Endothelial cell of umbilical vein (primary cell): ENCODE data around the gene ITM2B. TPM values are rescaled to one million over a fixed set of nuclear protein-coding genes. Genes with fewer than 3 reads are reported as not detected.

Experiments used
- BruUV-seq: library from RNA; stranded (reverse); fragments of 400-500 nt; replicated peaks from 2 replicates; lab custom pipeline; 2021; lab: Mats Ljungman, UMichigan
- CTCF ChIA-PET: fragments of 300-600, 350-600 bp; sonication (Branson Sonifier 250); formaldehyde crosslinking; loops from one replicate; lab custom pipeline; 2021; ENCODE audit warnings: antibody characterized with exemption, inconsistent platforms; lab: Charles Lee
- POLR2A ChIA-PET: fragments of 300-600, 350-600 bp; sonication (Branson Sonifier 250); formaldehyde crosslinking; loops from one replicate; lab custom pipeline; 2021; ENCODE audit warnings: antibody characterized with exemption, inconsistent platforms; lab: Charles Lee
- DNase-seq: peaks from one replicate; pipeline ENCODE4 v3.0.0-alpha.2; 2011; ENCODE audit warnings: low read depth, low spot score
- FAIRE-seq: peaks from 2 replicates; lab custom pipeline; 2011; peaks lifted over from hg19 to GRCh38; lab: Jason Lieb, UNC
- H2AFZ ChIP-seq: 2 replicates; pipeline ENCODE4 v1.6.0; 2012; ENCODE audit warnings: low read depth, low read length, control low read depth, inconsistent platforms
- H3K27ac ChIP-seq: 2 replicates; pipeline ENCODE4 v1.5.1; 2011; ENCODE audit warnings: low read depth, mild to moderate bottlenecking, control low read depth, low read length, moderate library complexity; ENCODE audit not compliant: insufficient read depth
- H3K27me3 ChIP-seq, 2 experiments: 2 replicates each; pipeline versions ENCODE4 v1.6.0 to v1.6.1; 2011; ENCODE audit warnings: low read length in 2 of 2, mixed read lengths in 1 of 2; ENCODE audit not compliant: control insufficient read depth in 2 of 2, insufficient read depth in 2 of 2
- H3K36me3 ChIP-seq, 2 experiments: 2 replicates in 1 of 2; 3 replicates in 1 of 2; pipeline ENCODE4 v1.5.1; 2011; ENCODE audit warnings: low read length in 2 of 2, mild to moderate bottlenecking in 1 of 2, moderate library complexity in 1 of 2; ENCODE audit not compliant: control insufficient read depth in 2 of 2, insufficient read depth in 2 of 2; ENCODE audit errors: extremely low read depth in 1 of 2
- H3K4me1 ChIP-seq: 3 replicates; pipeline ENCODE4 v1.5.1; 2011; ENCODE audit warnings: mild to moderate bottlenecking, low read length; ENCODE audit not compliant: control insufficient read depth, insufficient read depth; ENCODE audit errors: extremely low read depth
- H3K4me2 ChIP-seq: 2 replicates; pipeline ENCODE4 v1.6.1; 2011; ENCODE audit warnings: low read length, control low read depth, mixed read lengths; ENCODE audit not compliant: insufficient read depth
- H3K4me3 ChIP-seq, 3 experiments: fragments of 200-600 bp in 1 of 3; sonication (generic), shearing (Covaris generic) in 1 of 3; replicated peaks in 1 of 3; 2 replicates each; pipeline ENCODE4 v1.5.1; 2011 to 2016; ENCODE audit warnings: control low read depth in 3 of 3, low read length in 3 of 3, mild to moderate bottlenecking in 2 of 3, inconsistent platforms in 1 of 3, low read depth in 1 of 3, moderate library complexity in 1 of 3; ENCODE audit not compliant: insufficient read depth in 1 of 3
- H3K79me2 ChIP-seq: 2 replicates; pipeline ENCODE4 v1.6.0; 2012; ENCODE audit warnings: low read length, inconsistent platforms; ENCODE audit not compliant: control insufficient read depth, insufficient read depth
- H3K9ac ChIP-seq: replicated peaks from 2 replicates; pipeline ENCODE3; 2011; ENCODE audit warnings: low read length, control low read depth; ENCODE audit not compliant: insufficient read depth; ENCODE audit errors: extremely low read depth
- H3K9me1 ChIP-seq: replicated peaks from 3 replicates; pipeline ENCODE4 v1.6.0; 2011; ENCODE audit warnings: mild to moderate bottlenecking, low read length; ENCODE audit not compliant: control insufficient read depth, insufficient read depth; ENCODE audit errors: extremely low read depth
- H3K9me3 ChIP-seq: replicated peaks from 2 replicates; pipeline ENCODE4 v1.5.1; 2012; ENCODE audit warnings: low read length, inconsistent platforms; ENCODE audit not compliant: control insufficient read depth, insufficient read depth
- H4K20me1 ChIP-seq: replicated peaks from 2 replicates; pipeline ENCODE3; 2011; ENCODE audit warnings: mild to moderate bottlenecking, low read length; ENCODE audit not compliant: control insufficient read depth, insufficient read depth; ENCODE audit errors: extremely low read depth
- EZH2 ChIP-seq: IDR thresholded peaks from 2 replicates; pipeline ENCODE4 v1.6.1; 2012; ENCODE audit warnings: borderline replicate concordance, low read depth, mild to moderate bottlenecking, moderate library complexity, low read length, inconsistent platforms; ENCODE audit not compliant: severe bottlenecking
- FOS ChIP-seq: IDR thresholded peaks from 2 replicates; pipeline ENCODE4 v1.6.1; 2011; ENCODE audit warnings: mild to moderate bottlenecking, low read length, moderate library complexity, borderline replicate concordance; ENCODE audit not compliant: insufficient read depth
- GATA2 ChIP-seq: IDR thresholded peaks from 2 replicates; pipeline ENCODE4 v1.7.0; 2011; ENCODE audit warnings: low read depth, mild to moderate bottlenecking, moderate library complexity, mixed read lengths, low read length; ENCODE audit not compliant: insufficient read length, insufficient read depth
- JUN ChIP-seq: IDR thresholded peaks from 2 replicates; pipeline ENCODE4 v1.6.1; 2011; ENCODE audit warnings: borderline replicate concordance, low read depth; ENCODE audit not compliant: insufficient read length, insufficient read depth
- MYC ChIP-seq: IDR thresholded peaks from one replicate; pipeline ENCODE4 v1.6.1; 2011; ENCODE audit warnings: mild to moderate bottlenecking, low read depth, low read length
- POLR2A ChIP-seq: IDR thresholded peaks from 2 replicates; pipeline ENCODE4 v1.6.1; 2012; ENCODE audit warnings: low read depth, mild to moderate bottlenecking, control low read depth, low read length
- POLR2AphosphoS5 ChIP-seq: IDR thresholded peaks from 2 replicates; pipeline ENCODE4 v1.6.1; 2012; ENCODE audit warnings: low read depth, mild to moderate bottlenecking, control low read depth, low read length, moderate library complexity; ENCODE audit not compliant: insufficient read depth
- dilution Hi-C: fragments of 300-500 bp; cut with MboI; formaldehyde crosslinking; loops from one replicate; pipeline ENCODE4 v1.15.0; 2019; ENCODE audit warnings: low sequenced_read_pairs; ENCODE audit not compliant: extremely low pct_ligation_motif_present
- intact Hi-C: fragments of 100-400 bp; cut with micrococcal nuclease; formaldehyde crosslinking; loops from one replicate; pipeline ENCODE4 v1.10.0; 2022
- polyA plus RNA-seq, 4 experiments: library from polyadenylated mRNA; depleted of rRNA in 3 of 4; stranded (reverse) in 3 of 4; unstranded in 1 of 4; fragments of >200 nt; gene quantifications; 2 replicates each; pipeline versions ENCODE4 v1.2.1 to v1.2.3, GENCODE V29; 2011 to 2012; ENCODE audit warnings: missing spikeins in 1 of 4
- total RNA-seq: library from RNA; stranded (reverse); gene quantifications from 2 replicates; pipeline ENCODE4 v1.2.3, GENCODE V29; 2021
- TF ChIP-seq, protein P1 (sequence below): IDR thresholded peaks from 2 replicates; pipeline ENCODE4 v1.6.1; 2011; ENCODE audit not compliant: insufficient read depth, insufficient read length
- TF ChIP-seq, protein P2 (sequence below), 2 donors: IDR thresholded peaks; 1 replicate in 1 of 2; 2 replicates in 1 of 2; pipeline ENCODE4 v1.5.1; 2011; ENCODE audit warnings: low read length in 2 of 2, mild to moderate bottlenecking in 2 of 2, moderate library complexity in 2 of 2, control low read depth in 1 of 2, inconsistent platforms in 1 of 2, low read depth in 1 of 2; ENCODE audit not compliant: insufficient read depth in 1 of 2; ENCODE audit errors: extremely low read depth in 1 of 2

Gene ITM2B
- total and polyA plus RNA-seq, 2 donors (not counting 3 experiments of a cell fraction or from before 2014, with no cell fraction given), result 150 to 271 TPM

GRCh38 chr13:48186722-48187121, 46.3 kb upstream of the ITM2B start:
- ChIA-PET POLR2A (no interaction called here), CTCF (no interaction called here)
- Histone ChIP-seq H3K4me3 (no peak overlapping the region), H4K20me1 (no peaks in the 10 kb centered on the region), H3K36me3 (no peaks in the 10 kb centered on the region), H3K4me1 (no peaks in the 10 kb centered on the region), H3K4me2 (no peak overlapping the region), H3K9me1 (no peaks in the 10 kb centered on the region), H2AFZ (no peak overlapping the region), H3K27ac (no peak overlapping the region), H3K27me3 (peaks cover 3 to 4% of the 10 kb centered on the region in 2 experiments), H3K9ac (no peak overlapping the region), H3K79me2 (no peaks in the 10 kb centered on the region), H3K9me3 (no peaks in the 10 kb centered on the region)
- intact Hi-C loops, result no loop called here
- DNase-seq (no peak), FAIRE-seq (no peak)
- TF ChIP-seq POLR2A, result no peak
- TF ChIP-seq, protein P1, sequence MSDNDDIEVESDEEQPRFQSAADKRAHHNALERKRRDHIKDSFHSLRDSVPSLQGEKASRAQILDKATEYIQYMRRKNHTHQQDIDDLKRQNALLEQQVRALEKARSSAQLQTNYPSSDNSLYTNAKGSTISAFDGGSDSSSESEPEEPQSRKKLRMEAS, result no peak
- TF ChIP-seq EZH2, result no peak
- no peak for TF ChIP-seq POLR2AphosphoS5
- TF ChIP-seq FOS, result no peak
- dilution Hi-C loops, result no loop called here
- BruUV-seq, result no TSS peak

DNA sequence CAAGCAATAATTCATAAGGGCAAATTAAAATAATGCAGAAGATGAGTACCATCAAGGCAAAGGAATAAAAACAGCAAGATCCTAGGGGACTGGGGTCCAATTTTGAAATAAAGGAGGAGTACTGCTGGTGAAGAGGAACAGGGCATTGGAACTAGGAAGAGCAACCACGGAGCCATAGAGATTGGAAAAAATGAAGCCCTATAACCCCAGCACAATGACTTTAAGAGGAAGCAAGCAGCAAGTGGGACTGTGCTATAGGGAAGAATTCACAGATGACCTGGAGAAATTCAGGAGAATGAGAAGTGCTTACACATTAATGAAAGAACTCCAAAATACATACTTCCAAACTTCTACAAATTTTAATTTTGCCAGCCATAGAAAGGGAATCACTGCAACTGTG, 44.9 kb upstream of the ITM2B start:
- Histone ChIP-seq H3K27me3 (peaks cover 3 to 4% of the 10 kb centered on the region in 2 experiments), H3K4me2 (no peak overlapping the region), H3K4me1 (no peaks in the 10 kb centered on the region), H3K4me3 (no peak overlapping the region), H3K9me1 (no peaks in the 10 kb centered on the region), H3K9ac (no peak overlapping the region), H3K27ac (no peak overlapping the region), H2AFZ (no peak overlapping the region), H3K9me3 (no peaks in the 10 kb centered on the region), H4K20me1 (no peaks in the 10 kb centered on the region), H3K36me3 (no peaks in the 10 kb centered on the region), H3K79me2 (no peaks in the 10 kb centered on the region)
- FAIRE-seq, result no peak
- CTCF ChIA-PET, result no interaction called here
- TF ChIP-seq JUN (no peak), FOS (no peak), POLR2A (no peak), MYC (no peak), POLR2AphosphoS5 (no peak), EZH2 (no peak), GATA2 (no peak)
- TF ChIP-seq, protein P1, result no peak
- TF ChIP-seq, protein P2, sequence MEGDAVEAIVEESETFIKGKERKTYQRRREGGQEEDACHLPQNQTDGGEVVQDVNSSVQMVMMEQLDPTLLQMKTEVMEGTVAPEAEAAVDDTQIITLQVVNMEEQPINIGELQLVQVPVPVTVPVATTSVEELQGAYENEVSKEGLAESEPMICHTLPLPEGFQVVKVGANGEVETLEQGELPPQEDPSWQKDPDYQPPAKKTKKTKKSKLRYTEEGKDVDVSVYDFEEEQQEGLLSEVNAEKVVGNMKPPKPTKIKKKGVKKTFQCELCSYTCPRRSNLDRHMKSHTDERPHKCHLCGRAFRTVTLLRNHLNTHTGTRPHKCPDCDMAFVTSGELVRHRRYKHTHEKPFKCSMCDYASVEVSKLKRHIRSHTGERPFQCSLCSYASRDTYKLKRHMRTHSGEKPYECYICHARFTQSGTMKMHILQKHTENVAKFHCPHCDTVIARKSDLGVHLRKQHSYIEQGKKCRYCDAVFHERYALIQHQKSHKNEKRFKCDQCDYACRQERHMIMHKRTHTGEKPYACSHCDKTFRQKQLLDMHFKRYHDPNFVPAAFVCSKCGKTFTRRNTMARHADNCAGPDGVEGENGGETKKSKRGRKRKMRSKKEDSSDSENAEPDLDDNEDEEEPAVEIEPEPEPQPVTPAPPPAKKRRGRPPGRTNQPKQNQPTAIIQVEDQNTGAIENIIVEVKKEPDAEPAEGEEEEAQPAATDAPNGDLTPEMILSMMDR (IDR thresholded peaks at IDR 0.05; ENCODE audit: extremely low read depth in 1 of 2, insufficient read depth in 1 of 2, low read depth in 1 of 2, low read length in 2 of 2), result no peak
- POLR2A ChIA-PET, result no interaction called here
- BruUV-seq, result no TSS peak
- intact Hi-C loops (no loop called here), dilution Hi-C loops (no loop called here)
- DNase-seq, result no peak
